Body of pancreas (tissue), 4 donors: Measurements from ENCODE around the gene CDH4. TPM values are rescaled to one million over a fixed set of nuclear protein-coding genes. Genes with fewer than 3 reads are reported as not detected.

Experiments
- ATAC-seq: fragments of 150-250 bp; one replicate; pipeline ENCODE4 v1.9.1; 2016
- DNase-seq, 4 donors: peaks; one replicate each; pipeline ENCODE4 v3.0.0-alpha.2; 2019
- H3K27ac ChIP-seq, 4 donors: fragments of 200-600 bp; sonication (generic); 1 replicate in 3 of 4; 2 replicates in 1 of 4; pipeline versions ENCODE4 v1.5.1 to v1.6.1; 2016 to 2019; ENCODE audit warnings: mild to moderate bottlenecking in 1 of 4, mixed read lengths in 1 of 4, moderate library complexity in 1 of 4
- H3K27me3 ChIP-seq, 2 donors: fragments of 200-600 bp; sonication (generic); one replicate each; pipeline ENCODE4 v1.6.0; 2016; ENCODE audit warnings: mild to moderate bottlenecking in 1 of 2
- H3K36me3 ChIP-seq, 2 donors: fragments of 200-600 bp; sonication (generic); replicated peaks in 1 of 2; 2 replicates each; pipeline ENCODE4 v1.5.1; 2016; ENCODE audit warnings: low read depth in 2 of 2; ENCODE audit not compliant: insufficient read depth in 1 of 2
- H3K4me1 ChIP-seq: fragments of 200-600 bp; sonication (generic); one replicate; pipeline ENCODE4 v1.6.0; 2016
- H3K4me3 ChIP-seq, 2 donors: fragments of 200-600 bp; sonication (generic); 1 replicate in 1 of 2; 2 replicates in 1 of 2; pipeline ENCODE4 v1.5.1; 2016 to 2019
- H3K9me3 ChIP-seq, 3 donors: fragments of 200-600 bp; sonication (generic); 1 replicate in 2 of 3; 2 replicates in 1 of 3; pipeline ENCODE4 v1.5.1; 2016
- POLR2A ChIP-seq, 3 donors: fragments of 450-650 bp; IDR thresholded peaks; one replicate each; pipeline ENCODE4 v1.6.1; 2016; ENCODE audit warnings: antibody characterized with exemption in 3 of 3, mild to moderate bottlenecking in 2 of 3
- WGBS, 2 donors: methylation state at CpG; one replicate each; pipeline ENCODE4 v1.1.5; 2017; 5-methylcytosine and 5-hydroxymethylcytosine counted together
- intact Hi-C: fragments of 100-400 bp; cut with DNase I; formaldehyde crosslinking; loops from one replicate; pipeline ENCODE4 v1.15.1; 2023
- total RNA-seq, 2 donors: library from RNA; depleted of rRNA; stranded (reverse); fragments of >200 nt; gene quantifications; one replicate each; pipeline ENCODE4 v1.1.0, GENCODE V29; 2016
- TF ChIP-seq, protein P1 (sequence below), 7 experiments: fragments of 450-650 bp in 4 of 7; fragments of 200-600 bp in 3 of 7; sonication (generic) in 3 of 7; IDR thresholded peaks; one replicate each; pipeline ENCODE4 v1.5.1; 2016 to 2019; ENCODE audit warnings: antibody characterized with exemption in 7 of 7

CDH4 gene
- total RNA-seq, 2 donors from 2014 or later: 0.33 to 0.52 TPM

DNA sequence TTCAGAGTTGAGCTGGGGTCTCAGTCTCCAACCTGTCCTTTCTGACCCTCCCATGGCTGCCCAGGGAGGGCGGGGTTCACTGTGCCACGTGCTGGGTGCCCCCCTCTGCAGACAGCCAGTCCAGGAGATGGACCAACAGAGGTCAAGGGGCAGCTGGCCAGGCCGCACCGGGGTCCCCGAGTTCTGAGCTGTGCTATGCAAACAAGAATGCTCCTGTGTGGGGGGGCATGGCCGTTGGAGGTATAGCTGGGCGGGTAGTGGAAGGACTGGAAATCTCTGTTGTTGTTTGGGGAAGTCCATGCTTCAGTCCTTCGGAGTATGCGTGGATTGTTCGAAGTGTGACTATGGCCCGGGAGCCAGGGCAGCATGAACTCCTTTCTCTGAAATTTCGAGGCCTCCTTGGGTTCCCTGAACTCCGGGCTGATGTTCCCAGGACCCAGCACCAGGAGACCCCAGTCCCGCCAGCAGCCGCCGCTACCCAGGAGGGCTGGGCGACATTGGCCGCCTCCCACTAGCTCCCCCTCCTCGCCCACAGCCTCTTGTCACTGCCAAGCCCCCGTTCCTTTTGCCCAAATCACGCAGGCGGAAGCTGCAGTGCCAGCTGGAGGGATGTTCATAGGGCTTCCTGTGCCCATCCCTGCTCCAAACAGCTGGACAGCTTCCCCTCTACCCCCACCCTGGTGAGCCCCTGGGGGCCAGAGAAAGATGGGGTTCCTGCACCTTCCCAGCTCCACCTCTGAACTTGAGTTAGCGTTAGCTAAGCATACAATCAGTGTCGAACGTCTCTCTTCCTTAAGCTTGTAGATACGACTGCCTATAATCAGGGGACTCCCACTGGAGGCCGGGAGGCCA lies 687.0 kb downstream of the CDH4 start:
- intact Hi-C loops: no loop called here
- TF ChIP-seq, protein P1, sequence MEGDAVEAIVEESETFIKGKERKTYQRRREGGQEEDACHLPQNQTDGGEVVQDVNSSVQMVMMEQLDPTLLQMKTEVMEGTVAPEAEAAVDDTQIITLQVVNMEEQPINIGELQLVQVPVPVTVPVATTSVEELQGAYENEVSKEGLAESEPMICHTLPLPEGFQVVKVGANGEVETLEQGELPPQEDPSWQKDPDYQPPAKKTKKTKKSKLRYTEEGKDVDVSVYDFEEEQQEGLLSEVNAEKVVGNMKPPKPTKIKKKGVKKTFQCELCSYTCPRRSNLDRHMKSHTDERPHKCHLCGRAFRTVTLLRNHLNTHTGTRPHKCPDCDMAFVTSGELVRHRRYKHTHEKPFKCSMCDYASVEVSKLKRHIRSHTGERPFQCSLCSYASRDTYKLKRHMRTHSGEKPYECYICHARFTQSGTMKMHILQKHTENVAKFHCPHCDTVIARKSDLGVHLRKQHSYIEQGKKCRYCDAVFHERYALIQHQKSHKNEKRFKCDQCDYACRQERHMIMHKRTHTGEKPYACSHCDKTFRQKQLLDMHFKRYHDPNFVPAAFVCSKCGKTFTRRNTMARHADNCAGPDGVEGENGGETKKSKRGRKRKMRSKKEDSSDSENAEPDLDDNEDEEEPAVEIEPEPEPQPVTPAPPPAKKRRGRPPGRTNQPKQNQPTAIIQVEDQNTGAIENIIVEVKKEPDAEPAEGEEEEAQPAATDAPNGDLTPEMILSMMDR (IDR thresholded peaks at IDR 0.05): no peak
- no peak for TF ChIP-seq POLR2A (IDR thresholded peaks at IDR 0.05)
- 79 to 85% methylated on average over 23 to 27 of the region's 27 CpGs for WGBS, 2 donors
- ATAC-seq: no peak
- Histone ChIP-seq H3K36me3 (no peaks in the 10 kb centered on the region), H3K9me3 (no peaks in the 10 kb centered on the region), H3K4me1 (no peaks in the 10 kb centered on the region), H3K27ac (no peak overlapping the region), H3K4me3 (no peak overlapping the region), H3K27me3 (no peaks in the 10 kb centered on the region)
- DNase-seq: no peak

DNA sequence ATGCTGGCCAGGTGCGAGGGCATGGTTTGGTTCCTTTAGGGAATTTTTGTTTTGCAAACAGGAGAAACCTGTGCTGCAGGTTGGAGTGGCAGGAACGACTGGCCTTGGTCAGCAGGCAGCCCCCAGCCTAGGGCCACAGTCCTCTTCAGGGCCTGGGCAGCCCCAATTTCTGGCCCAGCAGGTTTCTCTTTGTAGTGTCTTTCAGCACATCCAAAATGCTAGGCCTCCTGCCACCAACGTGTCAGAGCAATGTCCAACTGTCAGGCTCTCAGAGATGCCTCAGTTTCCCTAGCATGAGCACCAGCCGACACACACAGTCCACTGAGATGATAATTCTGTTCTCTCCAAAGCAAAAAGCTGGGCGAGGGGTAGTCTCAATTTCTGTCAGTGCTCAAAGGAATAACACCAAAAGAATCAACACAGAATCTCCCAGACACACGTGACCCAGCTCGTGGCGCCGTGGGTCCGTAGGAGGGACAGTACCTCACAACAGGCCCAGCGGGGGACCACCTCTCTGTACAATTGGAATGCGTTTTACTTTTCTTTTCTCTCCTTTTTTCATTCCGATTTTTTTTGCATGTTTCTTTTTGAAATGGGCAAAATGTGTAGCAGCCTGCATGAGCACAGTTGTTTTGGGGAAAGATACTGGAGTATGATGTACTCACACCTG lies 687.8 kb downstream of the CDH4 start:
- ATAC-seq: no peak
- TF ChIP-seq POLR2A (IDR thresholded peaks at IDR 0.05): no peak
- TF ChIP-seq, protein P1 (IDR thresholded peaks at IDR 0.05): no peak
- H3K4me1 ChIP-seq: no peaks in the 10 kb centered on the region
- H3K9me3 ChIP-seq: no peaks in the 10 kb centered on the region
- H3K27me3 ChIP-seq: no peaks in the 10 kb centered on the region
- intact Hi-C loops: no loop called here
- H3K4me3 ChIP-seq: no peak overlapping the region
- H3K27ac ChIP-seq: no peak overlapping the region
- DNase-seq: no peak
- WGBS, 2 donors: 75 to 81% methylated on average over 12 to 13 of the region's 13 CpGs
- H3K36me3 ChIP-seq: no peaks in the 10 kb centered on the region

DNA sequence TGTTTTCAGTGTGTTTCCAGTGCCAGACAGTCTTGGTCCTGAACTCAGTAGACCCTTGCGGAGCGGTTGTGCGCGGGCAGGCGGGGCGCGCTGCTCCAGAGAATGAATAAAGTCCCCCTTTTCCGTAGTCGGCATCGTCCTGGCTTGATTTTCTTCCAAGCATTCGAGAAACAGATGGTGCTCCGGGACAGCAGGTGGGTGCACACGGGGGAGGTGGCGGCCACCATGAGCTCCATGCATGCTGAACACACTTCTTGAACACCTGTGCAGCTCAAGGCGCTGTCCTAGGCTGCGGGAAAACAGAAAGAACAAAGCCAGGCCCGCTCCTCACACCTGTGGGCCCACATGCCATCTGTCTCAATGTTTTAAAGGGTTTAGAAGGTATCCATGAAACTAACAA lies 688.4 kb downstream of the CDH4 start:
- no peak overlapping the region for H3K27ac ChIP-seq
- intact Hi-C loops: no loop called here
- no peaks in the 10 kb centered on the region for H3K4me1 ChIP-seq
- H3K27me3 ChIP-seq: no peaks in the 10 kb centered on the region
- 90% methylated on average over 17 of the region's 17 CpGs for WGBS, 2 donors
- H3K9me3 ChIP-seq: no peaks in the 10 kb centered on the region
- ATAC-seq: no peak
- TF ChIP-seq POLR2A (IDR thresholded peaks at IDR 0.05): no peak
- TF ChIP-seq, protein P1 (IDR thresholded peaks at IDR 0.05): no peak
- H3K36me3 ChIP-seq: no peaks in the 10 kb centered on the region
- DNase-seq: no peak
- no peak overlapping the region for H3K4me3 ChIP-seq

- intact Hi-C loops: no loop called here
- no peak for DNase-seq
- Histone ChIP-seq H3K4me1 (no peaks in the 10 kb centered on the region), H3K27me3 (no peaks in the 10 kb centered on the region), H3K27ac (no peak overlapping the region), H3K9me3 (no peaks in the 10 kb centered on the region), H3K36me3 (no peaks in the 10 kb centered on the region), H3K4me3 (no peak overlapping the region)
- ATAC-seq: no peak
- 77 to 82% methylated on average over 15 to 16 of the region's 16 CpGs for WGBS, 2 donors
- TF ChIP-seq POLR2A (IDR thresholded peaks at IDR 0.05): no peak
- TF ChIP-seq, protein P1 (IDR thresholded peaks at IDR 0.05): no peak
These were observed 689.1 kb downstream of the CDH4 start for GRCh38 chr20:61940976-61941720.
